NCI-H526 treated with DMSO at 0.1 percent for 48 hours (cell line): ENCODE results near the gene NELL1.

Experiments
- DNase-seq: peaks from one replicate; lab custom pipeline; 2025; lab: John Stamatoyannopoulos, UW

NELL1 gene

GRCh38 chr11:21415606-21416005 is 746.2 kb downstream of the NELL1 start:
- DNase-seq, result no peak

- DNase-seq, result no peak
These were observed 752.4 kb downstream of the NELL1 start for GRCh38 chr11:21421711-21422329.

- no peak for DNase-seq
These were observed 757.5 kb downstream of the NELL1 start for GRCh38 chr11:21426931-21427330.

- DNase-seq, result no peak
These were observed 758.3 kb downstream of the NELL1 start for GRCh38 chr11:21427726-21428125.

- no peak for DNase-seq
These were observed 759.4 kb downstream of the NELL1 start for GRCh38 chr11:21428796-21429195.

- no peak for DNase-seq
These were observed 760.0 kb downstream of the NELL1 start for GRCh38 chr11:21429401-21429800.

GRCh38 chr11:21430537-21430936 is 761.2 kb downstream of the NELL1 start:
- no peak for DNase-seq

GRCh38 chr11:21446939-21447590 is 777.7 kb downstream of the NELL1 start:
- no peak for DNase-seq

GRCh38 chr11:21447871-21448270 is 778.5 kb downstream of the NELL1 start:
- DNase-seq, result no peak

- DNase-seq, result no peak
These were observed 786.8 kb downstream of the NELL1 start for GRCh38 chr11:21456186-21456585.

- no peak for DNase-seq
These were observed 790.7 kb downstream of the NELL1 start for GRCh38 chr11:21460082-21460481.

GRCh38 chr11:21461701-21462100 is 792.3 kb downstream of the NELL1 start:
- DNase-seq, result no peak

GRCh38 chr11:21464601-21465193 is 795.3 kb downstream of the NELL1 start:
- no peak for DNase-seq

- DNase-seq, result no peak
These were observed 795.8 kb downstream of the NELL1 start for GRCh38 chr11:21465203-21465602.

- DNase-seq, result no peak
These were observed 796.5 kb downstream of the NELL1 start for GRCh38 chr11:21465920-21466319.

- DNase-seq, result no peak
These were observed 801.1 kb downstream of the NELL1 start for GRCh38 chr11:21470521-21470920.

GRCh38 chr11:21472261-21472660 is 802.9 kb downstream of the NELL1 start:
- no peak for DNase-seq

- DNase-seq, result no peak
These were observed 805.1 kb downstream of the NELL1 start for GRCh38 chr11:21474529-21474928.

GRCh38 chr11:21475276-21475675 is 805.9 kb downstream of the NELL1 start:
- DNase-seq, result no peak

GRCh38 chr11:21476588-21476987 is 807.2 kb downstream of the NELL1 start:
- DNase-seq, result no peak

- DNase-seq, result no peak
These were observed 810.9 kb downstream of the NELL1 start for GRCh38 chr11:21480240-21480639.

GRCh38 chr11:21481255-21481654 is 811.9 kb downstream of the NELL1 start:
- DNase-seq, result no peak

- DNase-seq, result no peak
These were observed 814.7 kb downstream of the NELL1 start for GRCh38 chr11:21484039-21484438.

GRCh38 chr11:21485006-21485405 is 815.6 kb downstream of the NELL1 start:
- DNase-seq, result no peak
